Common myeloid progenitor, CD34-positive (primary cell): ENCODE results near the gene EPSTI1.

ENCODE experiments used
- CTCF ChIA-PET: fragments of 350-600 bp; sonication (Branson Sonifier 250); formaldehyde crosslinking; loops from one replicate; lab custom pipeline; 2021; ENCODE audit warnings: antibody characterized with exemption; lab: Charles Lee
- POLR2A ChIA-PET: fragments of 350-600 bp; sonication (Branson Sonifier 250); formaldehyde crosslinking; loops from one replicate; lab custom pipeline; 2021; ENCODE audit warnings: antibody characterized with exemption; lab: Charles Lee
- DNase-seq, 3 donors: peaks; one replicate each; pipeline versions ENCODE4 v3.0.0 to v3.0.0-alpha.2; 2013
- H3K27ac ChIP-seq, 2 experiments: 1 replicate in 1 of 2; 2 replicates in 1 of 2; pipeline ENCODE4 v1.7.0; 2013; ENCODE audit warnings: inconsistent platforms in 2 of 2, low read length in 2 of 2, mild to moderate bottlenecking in 2 of 2, low read depth in 1 of 2, moderate library complexity in 1 of 2; ENCODE audit not compliant: severe bottlenecking in 2 of 2, insufficient read depth in 1 of 2, poor library complexity in 1 of 2
- H3K27me3 ChIP-seq, 5 experiments: replicated peaks in 2 of 5; 1 replicate in 3 of 5; 2 replicates in 2 of 5; pipeline versions ENCODE4 v1.6.1 to v1.7.0; 2013; ENCODE audit warnings: low read length in 4 of 5, mild to moderate bottlenecking in 2 of 5, moderate library complexity in 2 of 5, inconsistent platforms in 1 of 5; ENCODE audit not compliant: insufficient read depth in 5 of 5, control insufficient read depth in 4 of 5
- H3K36me3 ChIP-seq, 4 experiments: 1 replicate in 2 of 4; 2 replicates in 2 of 4; pipeline versions ENCODE4 v1.6.1 to v1.7.0; 2013; ENCODE audit warnings: low read length in 3 of 4, control low read depth in 1 of 4, mild to moderate bottlenecking in 1 of 4; ENCODE audit not compliant: control insufficient read depth in 4 of 4, insufficient read depth in 4 of 4
- H3K4me1 ChIP-seq, 4 experiments: 1 replicate in 3 of 4; 2 replicates in 1 of 4; pipeline versions ENCODE4 v1.6.1 to v1.7.1; 2013; ENCODE audit warnings: low read length in 3 of 4, mild to moderate bottlenecking in 3 of 4, control low read depth in 1 of 4, inconsistent platforms in 1 of 4, moderate library complexity in 1 of 4; ENCODE audit not compliant: control insufficient read depth in 4 of 4, insufficient read depth in 4 of 4; ENCODE audit errors: control extremely low read depth in 1 of 4
- H3K4me3 ChIP-seq, 7 experiments: 1 replicate in 4 of 7; 2 replicates in 3 of 7; pipeline versions ENCODE4 v1.5.1 to v1.7.0; 2013; ENCODE audit warnings: mild to moderate bottlenecking in 7 of 7, low read length in 6 of 7, moderate library complexity in 6 of 7, inconsistent platforms in 2 of 7, low read depth in 2 of 7, control low read depth in 1 of 7; ENCODE audit not compliant: insufficient read depth in 4 of 7, control insufficient read depth in 1 of 7; ENCODE audit errors: extremely low read depth in 1 of 7
- H3K9me3 ChIP-seq, 5 experiments: 1 replicate in 4 of 5; 2 replicates in 1 of 5; pipeline versions ENCODE4 v1.6.1 to v1.7.1; 2013; ENCODE audit warnings: low read length in 4 of 5, mild to moderate bottlenecking in 2 of 5, inconsistent platforms in 1 of 5, low read depth in 1 of 5, moderate library complexity in 1 of 5; ENCODE audit not compliant: control insufficient read depth in 4 of 5, insufficient read depth in 2 of 5; ENCODE audit errors: control extremely low read depth in 1 of 5
- WGBS: methylation state at CpG from one replicate; pipeline ENCODE4 v1.1.5; 2013; ENCODE audit not compliant: insufficient coverage; 5-methylcytosine and 5-hydroxymethylcytosine counted together

Gene EPSTI1

DNA sequence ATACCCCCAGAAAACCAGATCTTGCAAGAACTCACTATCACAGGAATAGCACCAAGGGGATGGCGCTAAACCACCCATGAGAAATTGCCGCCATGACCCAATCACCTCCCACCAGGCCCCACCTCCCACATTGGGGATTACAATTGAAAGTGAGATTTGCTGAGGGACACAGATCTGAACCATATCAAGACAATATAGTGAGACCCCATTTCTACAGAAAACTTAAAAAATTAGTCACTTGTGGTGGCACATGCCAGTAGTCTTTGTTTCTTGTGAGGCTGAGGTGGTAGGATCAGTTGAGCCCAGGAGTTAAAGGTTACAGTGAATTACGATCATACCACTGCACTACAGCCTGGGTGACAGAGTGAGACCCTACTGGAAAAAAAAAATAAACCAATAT, 41.0 kb upstream of the EPSTI1 start:
- Histone ChIP-seq H3K27me3 (no peaks in the 10 kb centered on the region), H3K4me1 (no peaks in the 10 kb centered on the region), H3K9me3 (peaks cover 0 to 3% (median 0%) of the 10 kb centered on the region in 5 experiments), H3K36me3 (peaks cover 7 to 22% (median 15%) of the 10 kb centered on the region in 4 experiments), H3K27ac (no peak overlapping the region), H3K4me3 (no peak overlapping the region)
- ChIA-PET CTCF (no interaction called here), POLR2A (no interaction called here)
- no CpG with 5 or more reads among the region's 3 CpGs for WGBS
- DNase-seq, result no peak

DNA sequence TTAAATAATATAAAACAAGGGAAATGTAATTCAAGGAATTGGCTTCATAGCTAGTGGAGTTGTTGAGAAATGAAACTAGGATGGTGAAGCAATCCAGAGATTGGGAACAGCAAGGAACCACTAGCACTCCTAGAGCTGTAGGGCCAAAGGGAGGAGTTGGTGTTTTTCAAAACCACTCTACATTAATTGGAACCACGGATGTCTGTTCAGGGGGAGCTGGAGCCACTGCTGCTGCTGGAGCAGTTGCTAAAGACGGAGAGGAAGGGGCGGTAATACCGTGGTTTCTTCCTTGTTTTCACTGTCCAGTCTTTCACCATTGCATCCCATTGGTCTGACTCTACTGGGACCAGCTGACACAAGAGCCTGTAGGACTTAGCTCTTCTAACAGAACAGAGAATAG, 39.8 kb upstream of the EPSTI1 start:
- Histone ChIP-seq H3K9me3 (peaks cover 0 to 3% (median 0%) of the 10 kb centered on the region in 5 experiments), H3K27me3 (no peaks in the 10 kb centered on the region), H3K4me1 (no peaks in the 10 kb centered on the region), H3K36me3 (peaks cover 8 to 20% (median 16%) of the 10 kb centered on the region in 4 experiments), H3K27ac (no peak overlapping the region), H3K4me3 (no peak overlapping the region)
- no peak for DNase-seq
- ChIA-PET POLR2A (interaction anchor here (0.6 kb wide), 2 partner anchors 8 to 11 kb away, joined by 3 read pairs; no protein-coding TSS in a partner anchor), CTCF (no interaction called here)
- WGBS, result 83% methylated on average over 3 of the region's 4 CpGs

- Histone ChIP-seq H3K9me3 (peaks cover 0 to 3% (median 0%) of the 10 kb centered on the region in 5 experiments), H3K36me3 (peaks cover 8 to 16% (median 13%) of the 10 kb centered on the region in 4 experiments), H3K4me3 (no peak overlapping the region), H3K27ac (no peak overlapping the region), H3K27me3 (no peaks in the 10 kb centered on the region), H3K4me1 (peaks cover 0 to 2% (median 0%) of the 10 kb centered on the region in 4 experiments)
- DNase-seq, result no peak
- ChIA-PET POLR2A (no interaction called here), CTCF (no interaction called here)
- WGBS, result 100% methylated on average over 3 of the region's 4 CpGs
Observed at GRCh38 chr13:43030548-43030947, 38.5 kb upstream of the EPSTI1 start.

- no peaks in the 10 kb centered on the region for H3K27me3 ChIP-seq
- peaks cover 0 to 19% (median 17%) of the 10 kb centered on the region in 4 experiments for H3K4me1 ChIP-seq
- H3K4me3 ChIP-seq, result no peak overlapping the region
- H3K27ac ChIP-seq, result no peak overlapping the region
- peaks cover 0 to 8% (median 5%) of the 10 kb centered on the region in 4 experiments for H3K36me3 ChIP-seq
- ChIA-PET CTCF (interaction anchor here (1.0 to 1.3 kb wide), 2 partner anchors 10 to 55 kb away, joined by 3 read pairs; no protein-coding TSS in a partner anchor), POLR2A (no interaction called here)
- no peaks in the 10 kb centered on the region for H3K9me3 ChIP-seq
- 100% methylated on average over 2 of the region's 2 CpGs for WGBS
- DNase-seq, result no peak
Observed at GRCh38 chr13:43026262-43026661, 34.2 kb upstream of the EPSTI1 start.

GRCh38 chr13:43023289-43023963, 31.4 kb upstream of the EPSTI1 start, which contains the start of gene DNAJC15:
Gene DNAJC15, plus strand, starts transcription at chr13:43023586. Its CDS starts 41 bp downstream, at chr13:43023627.
- WGBS, result 4% methylated on average over 42 of the region's 48 CpGs
- ChIA-PET CTCF (interaction anchor here (0.8 to 2.8 kb wide), 8 partner anchors 9 to 781 kb away, joined by 3 to 8 read pairs (median 4); partner anchors contain the start of gene EPSTI1), POLR2A (interaction anchor here (0.7 to 1.5 kb wide), 2 partner anchors 8 to 32 kb away, joined by 3 to 4 read pairs; no protein-coding TSS in a partner anchor)
- H3K4me3 ChIP-seq, result peak within 1 kb of the TSS; percentile 46 to 88 (median 80)
- H3K27ac ChIP-seq, result peak within 1 kb of the TSS; percentile 59 to 79
- peak; percentile 90 to 93 (median 91) for DNase-seq
- no peaks in the 10 kb centered on the region for H3K9me3 ChIP-seq
- peaks cover 0 to 19% (median 17%) of the 10 kb centered on the region in 4 experiments for H3K4me1 ChIP-seq
- H3K27me3 ChIP-seq, result no peaks in the 10 kb centered on the region
- H3K36me3 ChIP-seq, result peaks cover 0 to 6% (median 3%) of the 10 kb centered on the region in 4 experiments

DNA sequence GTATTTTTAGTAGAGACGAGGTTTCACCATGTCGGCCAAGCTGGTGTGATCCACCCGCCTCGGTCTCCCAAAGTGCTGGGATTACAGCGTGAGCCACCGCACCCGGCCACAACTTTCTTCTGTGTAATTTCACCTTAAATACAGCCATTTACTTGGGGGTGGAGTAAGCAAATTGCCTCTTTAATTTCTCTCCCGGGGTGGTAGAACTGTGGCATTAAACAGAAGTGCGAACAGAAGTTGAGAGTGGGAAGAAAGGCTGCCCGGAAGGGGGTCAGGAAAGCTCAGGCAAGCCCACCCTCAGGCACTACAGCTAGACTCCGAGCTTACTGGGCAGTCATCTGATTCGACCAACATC, 30.9 kb upstream of the EPSTI1 start:
- CTCF ChIA-PET, result interaction anchor here (0.8 to 2.8 kb wide), 7 partner anchors 9 to 781 kb away, joined by 3 to 8 read pairs (median 4); partner anchors contain the start of gene EPSTI1
- Histone ChIP-seq H3K4me3 (peak overlapping the region in 6 of 7 experiments; percentile 74 to 88 (median 82)), H3K27me3 (no peaks in the 10 kb centered on the region), H3K36me3 (peaks cover 0 to 2% (median 0%) of the 10 kb centered on the region in 4 experiments), H3K27ac (peak overlapping the region; percentile 59 to 79), H3K4me1 (peaks cover 0 to 19% (median 17%) of the 10 kb centered on the region in 4 experiments), H3K9me3 (no peaks in the 10 kb centered on the region)
- POLR2A ChIA-PET, result interaction anchor here (1.5 kb wide), 1 partner anchor 32 kb away, joined by 4 read pairs; no protein-coding TSS in a partner anchor
- WGBS, result 31% methylated on average over 3 of the region's 12 CpGs
- no peak for DNase-seq
